Cardiac fibroblast (primary cell): ENCODE results near the gene CAMP.

ENCODE experiments used
- DNase-seq, 2 donors: peaks; one replicate each; pipeline versions ENCODE4 v3.0.0 to v3.0.0-alpha.2; 2010; ENCODE audit warnings: low read depth in 2 of 2
- H3K4me3 ChIP-seq, 2 donors: replicated peaks in 1 of 2; 1 replicate in 1 of 2; 2 replicates in 1 of 2; pipeline ENCODE4 v1.5.1; 2011; ENCODE audit warnings: low read depth in 2 of 2, low read length in 2 of 2, mild to moderate bottlenecking in 2 of 2, moderate library complexity in 1 of 2
- CTCF ChIP-seq: IDR thresholded peaks from one replicate; pipeline ENCODE4 v1.5.1; 2011; ENCODE audit warnings: low read depth, mild to moderate bottlenecking, low read length, inconsistent platforms

CAMP gene

GRCh38 chr3:48186631-48187300 is 36.5 kb upstream of the CAMP start:
- H3K4me3 ChIP-seq, result peak overlapping the region; percentile 81 to 84
- peak; percentile 14 to 32 for DNase-seq

GRCh38 chr3:48187301-48187578 is 36.1 kb upstream of the CAMP start:
- peak overlapping the region; percentile 81 to 84 for H3K4me3 ChIP-seq
- peak in 1 of 2 donors; percentile 17 for DNase-seq
- TF ChIP-seq CTCF, result no peak

More at GRCh38 chr3:48186631-48187300, 36.5 kb upstream of the CAMP start:
- no peak for TF ChIP-seq CTCF

- peak in 1 of 2 donors; percentile 4 for DNase-seq
- peak overlapping the region; percentile 84 to 86 for H3K4me3 ChIP-seq
- TF ChIP-seq CTCF, result no peak
These were observed 35.6 kb upstream of the CAMP start for GRCh38 chr3:48187579-48188265.

- H3K4me3 ChIP-seq, result peak within 1 kb of the TSS; percentile 84 to 86
- no peak for TF ChIP-seq CTCF
- peak; percentile 99 for DNase-seq
These were observed 34.8 kb upstream of the CAMP start, which contains the start of gene CDC25A for GRCh38 chr3:48188266-48189201. Gene CDC25A, minus strand, starts transcription at chr3:48188417. Its CDS starts 470 bp downstream, at chr3:48187947.

- no peak for DNase-seq
- no peak overlapping the region for H3K4me3 ChIP-seq
- no peak for TF ChIP-seq CTCF
These were observed 34.0 kb upstream of the CAMP start for GRCh38 chr3:48189321-48189720.

- no peak for DNase-seq
- no peak for TF ChIP-seq CTCF
- no peak overlapping the region for H3K4me3 ChIP-seq
These were observed 32.4 kb upstream of the CAMP start for GRCh38 chr3:48190911-48191310.
